Cerebellar cortex (tissue), 1 donor: ENCODE measurements around the gene GPR83.
"Not testable (repeated sequence)": the region's sequence is repeated elsewhere in the genome, so short reads cannot be mapped to it uniquely, and the experiment has no call there.

ENCODE experiments used
- DNase-seq: peaks from one replicate; pipeline ENCODE4 v3.0.0-alpha.2; 2015; ENCODE audit warnings: low spot score

GPR83 gene

DNA sequence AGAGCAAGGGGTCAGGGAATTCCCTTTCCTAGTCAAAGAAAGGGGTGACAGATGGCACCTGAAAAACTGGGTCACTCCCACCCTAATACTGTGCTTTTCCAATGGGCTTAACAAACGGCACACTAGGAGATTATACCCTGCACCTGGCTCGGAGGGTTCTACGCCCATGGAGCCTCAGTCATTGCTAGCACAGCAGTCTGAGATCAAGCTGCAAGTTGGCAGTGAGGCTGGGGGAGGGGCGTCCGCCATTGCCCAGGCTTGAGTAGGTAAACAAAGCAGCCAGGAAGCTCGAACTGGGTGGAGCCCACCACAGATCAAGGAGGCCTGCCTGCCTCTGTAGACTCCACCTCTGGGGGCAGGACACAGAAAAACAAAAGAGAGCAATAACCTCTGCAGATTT, 30.6 kb downstream of the GPR83 start:
- not testable (repeated sequence) for DNase-seq

DNA sequence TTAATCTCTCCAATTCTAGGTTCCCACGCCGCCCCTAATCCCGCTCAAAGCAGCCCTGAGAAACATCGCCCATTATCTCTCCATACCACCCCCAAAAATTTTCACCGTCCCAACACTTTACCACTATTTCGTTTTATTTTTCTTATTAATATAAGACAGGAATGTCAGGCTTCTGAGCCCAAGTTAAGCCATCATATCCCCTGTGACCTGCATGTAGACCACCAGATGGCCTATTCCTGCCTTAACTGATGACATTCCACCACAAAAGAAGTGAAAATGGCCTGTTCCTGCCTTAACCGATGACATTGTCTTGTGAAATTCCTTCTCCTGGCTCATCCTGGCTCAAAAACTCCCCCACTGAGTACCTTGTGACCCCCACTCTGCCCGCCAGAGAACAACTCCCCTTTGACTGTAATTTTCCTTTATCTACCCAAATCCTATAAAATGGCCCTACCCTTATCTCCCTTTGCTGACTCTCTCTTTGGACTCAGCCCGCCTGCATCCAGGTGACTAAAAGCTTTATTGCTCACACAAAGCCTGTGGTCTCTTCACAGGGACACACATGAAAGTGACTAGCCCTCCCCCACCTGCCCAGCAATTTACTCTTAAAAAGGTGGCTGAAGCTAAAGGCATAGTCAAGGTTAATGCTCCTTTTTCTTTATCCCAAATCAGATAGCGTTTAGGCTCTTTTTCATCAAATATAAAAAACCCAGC, 50.2 kb downstream of the GPR83 start:
- DNase-seq = not testable (repeated sequence)

DNA sequence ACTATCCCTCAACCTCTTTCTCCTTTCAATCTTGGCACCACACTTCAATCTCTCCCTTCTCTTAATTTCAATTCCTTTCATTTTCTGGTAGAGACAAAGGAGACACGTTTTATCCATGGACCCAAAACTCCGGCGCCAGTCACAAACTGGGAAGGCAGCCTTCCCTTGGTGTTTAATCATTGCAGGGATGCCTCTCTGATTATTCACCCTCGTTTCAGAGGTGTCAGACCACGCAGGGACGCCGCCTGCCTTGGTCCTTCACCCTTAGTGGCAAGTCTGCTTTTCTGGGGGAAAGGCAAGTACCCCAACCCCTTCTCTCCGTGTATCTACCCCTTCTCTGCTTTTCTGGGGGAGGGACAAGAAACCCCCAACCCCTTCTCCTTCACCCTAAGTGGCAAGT, 54.9 kb downstream of the GPR83 start:
- not testable (repeated sequence) for DNase-seq

DNA sequence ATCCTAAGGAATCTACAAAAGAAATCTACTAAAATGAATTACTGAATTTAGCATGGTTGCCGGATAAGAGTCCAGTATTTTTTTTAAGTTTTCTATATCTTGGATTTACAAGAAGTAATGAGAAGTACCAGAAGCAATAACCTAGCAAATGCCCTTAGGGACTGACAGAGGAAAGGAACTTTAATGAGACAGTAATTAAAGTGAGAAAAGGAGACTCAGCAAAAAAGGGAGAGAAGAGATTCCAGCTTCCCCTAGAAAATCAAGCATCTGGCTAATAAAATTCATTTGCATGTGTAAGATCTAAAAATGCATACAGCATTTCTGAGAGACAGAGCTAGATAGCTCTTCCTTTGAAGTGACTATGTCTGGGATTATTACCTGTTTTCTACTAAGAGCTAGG, 57.7 kb downstream of the GPR83 start:
- no peak for DNase-seq

DNA sequence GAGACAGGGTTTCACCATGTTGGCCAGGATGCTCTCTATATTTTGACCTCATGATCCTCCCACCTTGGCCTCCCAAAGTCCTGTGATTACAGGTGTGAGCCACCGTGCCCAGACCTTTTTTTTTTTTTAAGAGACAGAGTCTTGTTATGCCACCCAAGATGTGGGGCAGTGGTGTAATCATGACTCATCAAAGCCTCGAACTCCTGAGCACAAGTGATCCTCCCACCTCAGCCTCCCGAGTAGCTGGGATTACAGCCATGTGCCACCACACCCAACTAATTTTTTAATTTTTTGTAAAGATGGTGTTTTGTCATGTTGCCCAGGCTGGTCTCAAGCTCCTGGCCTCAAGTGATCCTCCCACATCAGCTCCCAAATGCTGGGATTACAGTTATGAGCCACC, 59.0 kb downstream of the GPR83 start:
- no peak for DNase-seq

DNA sequence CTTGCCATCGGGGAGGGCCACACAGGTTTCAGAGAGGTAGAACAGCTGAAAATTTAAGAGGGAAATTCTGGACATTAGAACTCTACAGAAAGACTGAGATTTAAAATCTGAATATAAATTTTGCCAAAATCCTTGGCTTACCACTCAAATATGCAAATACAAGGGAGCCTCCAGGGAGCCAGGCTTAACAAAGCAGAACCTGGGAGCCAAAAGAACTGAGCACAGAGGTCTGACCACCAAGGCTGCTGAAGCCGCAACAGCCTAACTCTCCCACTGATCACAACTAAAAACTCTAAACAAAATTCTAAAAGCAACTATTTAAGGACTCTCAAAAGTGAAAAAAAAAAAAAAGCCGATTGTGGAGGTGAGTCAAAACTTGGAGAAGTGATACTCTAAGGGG, 62.6 kb downstream of the GPR83 start:
- no peak for DNase-seq

DNA sequence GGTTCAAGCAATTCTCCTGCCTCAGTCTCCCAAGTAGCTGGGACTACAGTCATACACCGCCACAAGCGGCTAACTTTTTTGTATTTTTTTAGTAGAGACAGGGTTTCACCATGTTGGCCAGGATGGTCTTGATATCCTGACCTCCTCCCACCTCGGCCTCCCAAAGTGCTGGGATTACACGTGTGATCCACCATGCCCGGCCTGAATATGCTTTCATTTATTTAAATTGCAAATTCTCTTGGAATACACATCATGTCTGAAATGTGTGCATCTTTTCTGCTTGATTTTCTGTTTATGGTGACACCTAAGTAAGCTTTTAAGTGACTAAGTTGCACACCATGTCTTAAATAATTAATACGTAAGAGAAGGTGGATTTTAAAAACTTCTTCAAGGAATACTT, 65.2 kb downstream of the GPR83 start:
- DNase-seq = no peak

DNA sequence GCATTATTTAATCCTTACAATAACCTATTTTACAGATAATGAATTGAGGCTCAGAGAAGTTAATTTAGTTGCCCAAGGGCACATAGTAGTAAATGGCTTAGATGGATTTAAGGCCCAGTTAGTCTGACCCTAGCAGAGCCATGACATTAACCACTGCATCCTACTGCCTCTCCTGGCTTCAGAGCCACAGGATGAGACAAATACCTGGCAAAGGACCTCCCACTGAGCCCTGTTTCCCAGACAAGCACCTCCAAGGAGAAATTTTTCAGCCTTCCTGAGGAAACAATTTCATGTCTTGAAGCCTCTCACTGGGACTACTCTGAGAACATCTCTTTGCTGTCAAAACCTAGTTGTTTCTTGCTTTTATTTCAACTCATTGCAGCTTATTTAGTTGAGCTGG, 68.4 kb downstream of the GPR83 start:
- no peak for DNase-seq

DNA sequence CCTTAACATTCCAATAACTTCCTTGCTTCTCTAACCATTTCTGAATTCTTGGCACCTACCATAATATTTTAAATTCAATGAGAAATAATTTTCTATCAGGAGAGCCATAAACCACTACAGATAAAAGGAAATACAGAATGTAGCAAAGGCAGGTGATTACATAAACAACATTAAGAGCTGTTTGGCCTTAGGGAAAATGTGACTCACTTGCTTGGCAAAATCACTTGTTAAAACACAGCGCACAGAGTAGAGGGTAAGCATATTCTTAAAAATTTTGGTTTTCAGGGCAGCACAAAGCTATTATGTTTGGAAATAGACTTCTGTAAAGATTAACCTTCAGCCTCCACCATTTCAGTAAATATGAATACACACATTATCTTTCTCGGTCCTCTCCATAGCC, 70.4 kb downstream of the GPR83 start:
- no peak for DNase-seq

DNA sequence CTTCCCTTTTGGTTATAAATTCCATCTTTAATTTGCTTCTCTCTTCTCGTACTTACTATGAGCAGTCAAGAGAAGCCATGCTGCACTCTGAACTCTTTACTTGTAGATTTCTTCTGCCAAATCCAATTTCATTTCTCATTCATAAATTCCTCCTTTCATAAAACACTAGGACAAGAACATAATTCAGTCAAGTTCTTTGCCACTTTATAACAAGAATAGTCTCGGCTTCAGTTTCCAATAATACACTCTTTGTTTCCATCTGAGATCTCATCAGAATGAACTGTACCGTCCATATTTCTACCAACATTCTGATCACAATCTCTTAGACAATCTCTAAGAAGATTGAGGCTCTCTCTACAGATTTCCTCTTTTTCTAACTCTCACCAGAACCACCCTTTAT, 71.7 kb downstream of the GPR83 start:
- DNase-seq = no peak

DNA sequence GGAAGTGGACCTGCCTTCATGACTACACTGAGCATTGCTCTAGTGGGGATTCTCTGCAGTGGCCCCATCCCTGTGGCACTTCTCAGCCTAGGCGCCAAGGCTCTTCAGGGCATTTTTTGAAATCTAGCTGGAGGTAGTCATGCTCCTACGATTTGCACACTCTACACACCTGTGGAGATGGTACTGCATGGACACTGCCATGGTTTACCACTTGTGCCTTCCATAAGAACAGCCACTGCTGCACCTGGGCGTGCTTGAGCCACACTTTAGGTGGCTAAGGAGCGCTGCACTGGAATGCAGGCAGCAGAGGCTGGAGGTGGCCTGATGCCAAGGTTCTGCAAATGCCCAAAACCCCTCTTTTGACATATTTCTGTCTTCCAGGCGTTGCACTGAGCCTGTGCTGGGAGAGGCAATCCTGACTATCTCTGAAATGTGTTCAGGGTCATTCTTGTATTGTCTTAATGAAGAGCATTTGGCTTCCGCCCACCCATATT, 72.6 kb downstream of the GPR83 start:
- no peak for DNase-seq
